Smooth muscle cell (in vitro differentiated cells): ENCODE measurements around the gene ACBD3. TPM values are rescaled to one million over a fixed set of nuclear protein-coding genes. Genes with fewer than 3 reads are reported as not detected.

Source experiments
- DNase-seq: peaks from one replicate; lab custom pipeline; 2025; ENCODE audit not compliant: unreplicated experiment; lab: John Stamatoyannopoulos, UW
- H2AFZ ChIP-seq: fragments of 200-600 bp; sonication (generic); 2 replicates; pipeline ENCODE4 v1.6.0; 2016; ENCODE audit warnings: antibody characterized with exemption, low read depth, mild to moderate bottlenecking
- H3F3A ChIP-seq: fragments of 200-600 bp; sonication (generic); 2 replicates; pipeline ENCODE4 v1.6.0; 2017; ENCODE audit warnings: antibody characterized with exemption, low read depth
- H3K27ac ChIP-seq: fragments of 200-600 bp; sonication (generic); 2 replicates; pipeline ENCODE4 v1.5.1; 2016; ENCODE audit warnings: low read depth, mild to moderate bottlenecking
- H3K27me3 ChIP-seq: fragments of 200-600 bp; sonication (generic); 2 replicates; pipeline ENCODE4 v1.6.1; 2016; ENCODE audit warnings: low read depth, mild to moderate bottlenecking
- H3K36me3 ChIP-seq: fragments of 200-600 bp; sonication (generic); 2 replicates; pipeline ENCODE4 v1.5.1; 2016; ENCODE audit warnings: low read depth
- H3K4me1 ChIP-seq: fragments of 200-600 bp; sonication (generic); 2 replicates; pipeline ENCODE4 v1.5.1; 2016; ENCODE audit warnings: low read depth
- H3K4me2 ChIP-seq: fragments of 200-600 bp; sonication (generic); 2 replicates; pipeline ENCODE4 v1.6.0; 2016; ENCODE audit warnings: mild to moderate bottlenecking
- H3K4me3 ChIP-seq: fragments of 200-600 bp; sonication (generic); 2 replicates; pipeline ENCODE4 v1.5.1; 2016; ENCODE audit warnings: mild to moderate bottlenecking
- H3K79me2 ChIP-seq: fragments of 200-600 bp; sonication (generic); 2 replicates; pipeline ENCODE4 v1.6.0; 2016; ENCODE audit warnings: low read depth, mild to moderate bottlenecking
- H3K9ac ChIP-seq: fragments of 200-600 bp; sonication (generic); 2 replicates; pipeline ENCODE4 v1.6.0; 2016; ENCODE audit warnings: low read depth
- H3K9me3 ChIP-seq: fragments of 200-600 bp; sonication (generic); replicated peaks from 2 replicates; pipeline ENCODE4 v1.5.1; 2016; ENCODE audit warnings: low read depth
- H4K20me1 ChIP-seq: fragments of 200-600 bp; sonication (generic); 2 replicates; pipeline ENCODE4 v1.6.0; 2016; ENCODE audit warnings: low read depth
- WGBS: methylation state at CpG from one replicate; pipeline ENCODE4 v1.1.7; 2016; ENCODE audit warnings: low lambda C conversion rate; 5-methylcytosine and 5-hydroxymethylcytosine counted together
- polyA plus RNA-seq: library from polyadenylated mRNA; unstranded; fragments of >200 nt; fragmentation: Nextera tagmentation; extraction: Ambion mirVana; gene quantifications from 2 replicates; pipeline ENCODE4 v1.2.1, GENCODE V29; 2016
- total RNA-seq: library from RNA; depleted of rRNA; stranded (reverse); fragments of >200 nt; gene quantifications from 2 replicates; pipeline ENCODE4 v1.2.3, GENCODE V29; 2014
- TF ChIP-seq, protein P1 (sequence below): fragments of 200-600 bp; sonication (generic); IDR thresholded peaks from 2 replicates; pipeline ENCODE4 v1.5.1; 2017; ENCODE audit warnings: borderline replicate concordance, mild to moderate bottlenecking, antibody characterized with exemption; ENCODE audit not compliant: insufficient read depth, poor library complexity, severe bottlenecking

ACBD3 gene
- total and polyA plus RNA-seq, 2 experiments from 2014 or later = 82.0 to 118 TPM

DNA sequence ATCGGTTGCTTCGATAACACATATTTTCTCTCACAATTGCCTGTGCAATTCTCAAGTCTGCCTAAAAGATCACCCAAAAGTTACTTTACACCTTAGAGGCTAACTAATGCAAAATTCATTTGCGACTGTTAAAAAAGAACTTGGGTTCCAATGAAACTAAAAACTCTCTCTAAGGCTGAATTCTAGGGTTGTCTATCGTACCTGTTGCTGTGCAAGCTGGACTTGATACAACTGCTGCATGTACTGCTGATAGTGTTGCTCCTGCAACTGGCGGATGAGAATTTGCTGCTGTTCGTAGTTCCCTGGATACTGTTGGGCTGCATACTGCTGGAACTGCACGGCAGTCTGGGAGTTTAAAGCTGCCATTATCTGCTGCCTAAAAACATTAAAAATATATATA, 27.6 kb downstream of the ACBD3 start:
- no peaks in the 10 kb centered on the region for H3K27me3 ChIP-seq
- H3K4me3 ChIP-seq = no peak overlapping the region
- no peak overlapping the region for H3K27ac ChIP-seq
- peaks cover 100% of the 10 kb centered on the region for H4K20me1 ChIP-seq
- 97% methylated on average over 7 of the region's 7 CpGs for WGBS
- H3K79me2 ChIP-seq = peaks cover 80% of the 10 kb centered on the region
- DNase-seq = no peak
- H3K9me3 ChIP-seq = no peaks in the 10 kb centered on the region
- peaks cover 21% of the 10 kb centered on the region for H3K36me3 ChIP-seq
- TF ChIP-seq, protein P1, sequence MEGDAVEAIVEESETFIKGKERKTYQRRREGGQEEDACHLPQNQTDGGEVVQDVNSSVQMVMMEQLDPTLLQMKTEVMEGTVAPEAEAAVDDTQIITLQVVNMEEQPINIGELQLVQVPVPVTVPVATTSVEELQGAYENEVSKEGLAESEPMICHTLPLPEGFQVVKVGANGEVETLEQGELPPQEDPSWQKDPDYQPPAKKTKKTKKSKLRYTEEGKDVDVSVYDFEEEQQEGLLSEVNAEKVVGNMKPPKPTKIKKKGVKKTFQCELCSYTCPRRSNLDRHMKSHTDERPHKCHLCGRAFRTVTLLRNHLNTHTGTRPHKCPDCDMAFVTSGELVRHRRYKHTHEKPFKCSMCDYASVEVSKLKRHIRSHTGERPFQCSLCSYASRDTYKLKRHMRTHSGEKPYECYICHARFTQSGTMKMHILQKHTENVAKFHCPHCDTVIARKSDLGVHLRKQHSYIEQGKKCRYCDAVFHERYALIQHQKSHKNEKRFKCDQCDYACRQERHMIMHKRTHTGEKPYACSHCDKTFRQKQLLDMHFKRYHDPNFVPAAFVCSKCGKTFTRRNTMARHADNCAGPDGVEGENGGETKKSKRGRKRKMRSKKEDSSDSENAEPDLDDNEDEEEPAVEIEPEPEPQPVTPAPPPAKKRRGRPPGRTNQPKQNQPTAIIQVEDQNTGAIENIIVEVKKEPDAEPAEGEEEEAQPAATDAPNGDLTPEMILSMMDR = no peak
- no peak overlapping the region for H3K9ac ChIP-seq
- no peak overlapping the region for H3K4me2 ChIP-seq
- H2AFZ ChIP-seq = no peak overlapping the region
- peaks cover 5% of the 10 kb centered on the region for H3F3A ChIP-seq
- H3K4me1 ChIP-seq = no peaks in the 10 kb centered on the region

DNA sequence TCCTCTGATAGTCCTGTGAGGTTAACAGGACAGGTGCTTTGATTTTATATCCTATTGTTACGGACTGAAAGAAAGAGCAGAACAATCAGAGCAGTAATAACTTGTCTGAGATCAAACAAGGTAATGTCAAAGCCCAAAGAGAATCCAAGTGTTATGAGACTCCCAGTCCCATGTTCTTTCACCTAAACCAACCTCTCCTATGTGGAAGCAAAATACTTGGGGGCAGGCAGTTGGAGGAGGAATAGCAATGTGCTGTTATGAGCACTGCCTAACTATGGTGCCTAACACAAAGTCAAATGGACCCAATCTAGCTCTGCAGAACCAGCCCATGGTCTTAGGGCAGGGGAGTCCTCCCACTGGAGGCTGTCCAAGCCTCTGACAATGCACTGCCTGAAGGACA, 28.1 kb downstream of the ACBD3 start:
- no peak overlapping the region for H3K9ac ChIP-seq
- H3K27ac ChIP-seq = no peak overlapping the region
- peaks cover 100% of the 10 kb centered on the region for H4K20me1 ChIP-seq
- DNase-seq = no peak
- no peaks in the 10 kb centered on the region for H3K27me3 ChIP-seq
- no peaks in the 10 kb centered on the region for H3K9me3 ChIP-seq
- H3K79me2 ChIP-seq = peaks cover 79% of the 10 kb centered on the region
- H2AFZ ChIP-seq = no peak overlapping the region
- H3K36me3 ChIP-seq = peaks cover 25% of the 10 kb centered on the region
- WGBS = 100% methylated on average over 1 of the region's 1 CpG
- H3K4me1 ChIP-seq = no peaks in the 10 kb centered on the region
- peaks cover 8% of the 10 kb centered on the region for H3F3A ChIP-seq
- H3K4me3 ChIP-seq = no peak overlapping the region
- TF ChIP-seq, protein P1 = no peak
- no peak overlapping the region for H3K4me2 ChIP-seq

DNA sequence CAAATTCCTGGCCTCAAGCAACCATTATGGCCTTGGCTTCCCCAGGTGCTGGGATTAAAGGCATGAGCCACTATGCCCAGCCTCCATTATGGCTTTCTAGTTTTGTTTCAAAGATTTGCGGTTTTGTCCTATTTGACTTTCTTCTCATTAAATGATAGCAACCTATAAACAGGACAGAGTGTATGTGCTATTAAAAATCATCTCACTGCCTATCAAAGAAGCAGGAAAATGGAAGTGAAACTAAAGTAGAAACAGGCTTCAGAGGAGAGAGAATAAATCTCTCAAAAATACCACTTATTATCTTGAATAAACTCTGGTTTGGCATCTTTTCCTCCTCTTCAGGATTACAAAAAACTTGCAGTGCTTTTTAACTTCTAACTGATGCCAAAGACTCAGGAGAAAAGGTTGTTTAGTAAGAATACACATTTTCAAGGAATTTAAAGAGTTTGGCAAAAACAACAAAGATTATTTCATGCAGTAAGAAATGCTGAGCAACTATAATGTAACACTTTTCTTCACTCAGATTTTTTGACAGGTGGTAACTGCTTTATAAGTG, 28.7 kb downstream of the ACBD3 start:
- no peak overlapping the region for H3K4me2 ChIP-seq
- H2AFZ ChIP-seq = no peak overlapping the region
- no peaks in the 10 kb centered on the region for H3K9me3 ChIP-seq
- H3K36me3 ChIP-seq = peaks cover 27% of the 10 kb centered on the region
- no peaks in the 10 kb centered on the region for H3K4me1 ChIP-seq
- peaks cover 72% of the 10 kb centered on the region for H3K79me2 ChIP-seq
- no peaks in the 10 kb centered on the region for H3K27me3 ChIP-seq
- no peak for DNase-seq
- H3K9ac ChIP-seq = no peak overlapping the region
- no peak overlapping the region for H3K27ac ChIP-seq
- 100% methylated on average over 1 of the region's 1 CpG for WGBS
- no peak overlapping the region for H3K4me3 ChIP-seq
- H3F3A ChIP-seq = peaks cover 10% of the 10 kb centered on the region
- peaks cover 100% of the 10 kb centered on the region for H4K20me1 ChIP-seq
- TF ChIP-seq, protein P1 = no peak

DNA sequence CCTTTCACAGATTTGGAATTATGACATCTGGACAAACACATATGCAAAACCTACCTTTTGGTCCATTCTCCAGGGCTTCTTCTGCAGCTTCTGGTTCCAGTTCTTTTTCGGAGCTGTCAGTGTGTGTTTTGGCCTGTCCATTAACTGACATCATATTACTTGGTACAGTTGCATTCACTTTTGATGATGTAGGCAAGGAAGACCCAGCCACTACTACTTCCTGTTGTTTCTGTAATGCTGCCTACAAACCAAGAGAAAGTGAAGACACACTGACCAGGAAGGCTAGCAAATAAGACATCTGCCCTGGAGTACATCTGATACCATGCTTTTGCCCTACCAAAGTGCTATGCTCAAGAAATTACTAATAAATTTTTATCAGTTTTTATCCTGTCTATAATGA, 31.9 kb downstream of the ACBD3 start:
- peaks cover 5% of the 10 kb centered on the region for H3F3A ChIP-seq
- no peak overlapping the region for H3K4me2 ChIP-seq
- H3K36me3 ChIP-seq = peaks cover 33% of the 10 kb centered on the region
- H3K9me3 ChIP-seq = no peaks in the 10 kb centered on the region
- no peak overlapping the region for H3K27ac ChIP-seq
- H3K4me1 ChIP-seq = no peaks in the 10 kb centered on the region
- WGBS = 100% methylated on average over 1 of the region's 1 CpG
- H4K20me1 ChIP-seq = peaks cover 100% of the 10 kb centered on the region
- no peak overlapping the region for H3K9ac ChIP-seq
- H3K4me3 ChIP-seq = no peak overlapping the region
- peaks cover 59% of the 10 kb centered on the region for H3K79me2 ChIP-seq
- H3K27me3 ChIP-seq = no peaks in the 10 kb centered on the region
- TF ChIP-seq, protein P1 = no peak
- no peak for DNase-seq
- H2AFZ ChIP-seq = no peak overlapping the region
